K562 (cell line): ENCODE data around the gene CEP70. TPM values are rescaled to one million over a fixed set of nuclear protein-coding genes. Genes with fewer than 3 reads are reported as not detected.
A peak's percentile ranks its signal among the peaks of the same experiment; 100 is the strongest.

Experiments used
- DEAF1 ChIP-seq: fragments of 450-650 bp; formaldehyde crosslinking; IDR thresholded peaks from 2 replicates; pipeline ENCODE4 v1.4.0; 2020; ENCODE audit warnings: mild to moderate bottlenecking, moderate library complexity
- ELF2 ChIP-seq: fragments of 250-450 bp; sonication (Bioruptor Pico); IDR thresholded peaks from 2 replicates; pipeline ENCODE4 v1.5.0; 2021; ENCODE audit warnings: mild to moderate bottlenecking
- GMEB1 ChIP-seq: fragments of 250-450 bp; sonication (Bioruptor Pico); IDR thresholded peaks from 2 replicates; pipeline ENCODE4 v1.4.0; 2020; ENCODE audit warnings: mild to moderate bottlenecking
- ILK ChIP-seq: fragments of 450-650 bp; IDR thresholded peaks from 2 replicates; pipeline ENCODE4 v1.6.1; 2016; ENCODE audit warnings: missing genetic modification characterization, low read depth, mild to moderate bottlenecking, missing compliant biosample characterization, moderate library complexity, borderline replicate concordance
- KDM5B ChIP-seq: fragments of 200-600 bp; sonication (generic); IDR thresholded peaks from 2 replicates; pipeline ENCODE4 v1.6.1; 2012; ENCODE audit warnings: low read depth, mild to moderate bottlenecking, moderate library complexity, low read length, control low read depth, inconsistent platforms; ENCODE audit not compliant: insufficient replicate concordance
- MAFK ChIP-seq: IDR thresholded peaks from 2 replicates; pipeline ENCODE4 v1.6.1; 2011; ENCODE audit warnings: low read length, improper control_type of control experiment
- NFXL1 ChIP-seq: fragments of 450-650 bp; formaldehyde crosslinking; IDR thresholded peaks from 2 replicates; pipeline ENCODE4 v1.4.0; 2021; ENCODE audit warnings: mild to moderate bottlenecking
- POLR2AphosphoS5 ChIP-seq: IDR thresholded peaks from 2 replicates; pipeline ENCODE4 v1.6.1; 2011; ENCODE audit warnings: mild to moderate bottlenecking, low read depth, low read length, moderate library complexity; ENCODE audit not compliant: control insufficient read depth, insufficient read depth
- ZNF639 ChIP-seq, 2 experiments: fragments of 200-800 bp in 1 of 2; sonication (Bioruptor generic) in 1 of 2; sonication (generic) in 1 of 2; formaldehyde crosslinking in 1 of 2; IDR thresholded peaks in 1 of 2; conservative IDR thresholded peaks in 1 of 2; 2 replicates each; pipeline versions ENCODE4 v1.5.0 to v1.6.1; 2016 to 2020; ENCODE audit warnings: missing compliant biosample characterization in 1 of 2, missing genetic modification characterization in 1 of 2, missing genetic modification reagents in 1 of 2
- polyA plus RNA-seq, 8 experiments: library from polyadenylated mRNA; depleted of rRNA in 4 of 8; stranded (reverse) in 5 of 8; unstranded in 3 of 8; fragments of >200 nt; fragmentation: Nextera tagmentation in 2 of 8; fragmentation: Illumina TruSeq in 1 of 8; extraction: Ambion mirVana in 2 of 8; extraction: Trizol in 1 of 8; gene quantifications; 2 replicates each; pipeline versions ENCODE4 v1.2.1 to v1.2.3, GENCODE V29; 2011 to 2014; ENCODE audit warnings: inconsistent platforms in 1 of 8, missing spikeins in 1 of 8
- total RNA-seq, 7 experiments: library from RNA; depleted of rRNA in 6 of 7; stranded (reverse); fragments of >200 nt in 6 of 7; fragmentation: Illumina TruSeq in 2 of 7; extraction: Trizol in 2 of 7; gene quantifications; 2 replicates each; pipeline versions ENCODE4 v1.2.1 to v1.2.3, GENCODE V29; 2011 to 2021; ENCODE audit warnings: low replicate concordance in 1 of 7
- TF ChIP-seq, protein P1 (sequence below), 2 experiments: IDR thresholded peaks in 1 of 2; conservative IDR thresholded peaks in 1 of 2; 2 replicates each; pipeline ENCODE4 v1.6.1; 2016; ENCODE audit warnings: low read depth in 2 of 2, mild to moderate bottlenecking in 1 of 2, missing compliant biosample characterization in 1 of 2, missing genetic modification characterization in 1 of 2, moderate library complexity in 1 of 2
- TF ChIP-seq, protein P2 (sequence below): fragments of 250-450 bp; sonication (Bioruptor Pico); IDR thresholded peaks from 2 replicates; pipeline ENCODE4 v1.5.0; 2020; ENCODE audit warnings: mild to moderate bottlenecking, borderline replicate concordance
- TF ChIP-seq, protein P3 (sequence below): sonication (generic); formaldehyde crosslinking; IDR thresholded peaks from 2 replicates; pipeline ENCODE4 v1.8.0; 2022; ENCODE audit warnings: mild to moderate bottlenecking, missing genetic modification reagents

The CEP70 gene
- total and polyA plus RNA-seq, 9 of the 15 experiments (the other 6 are each of a cell fraction or from before 2014, with no cell fraction given), result 16.1 to 31.5 (median 23.4) TPM

- TF ChIP-seq, protein P1, sequence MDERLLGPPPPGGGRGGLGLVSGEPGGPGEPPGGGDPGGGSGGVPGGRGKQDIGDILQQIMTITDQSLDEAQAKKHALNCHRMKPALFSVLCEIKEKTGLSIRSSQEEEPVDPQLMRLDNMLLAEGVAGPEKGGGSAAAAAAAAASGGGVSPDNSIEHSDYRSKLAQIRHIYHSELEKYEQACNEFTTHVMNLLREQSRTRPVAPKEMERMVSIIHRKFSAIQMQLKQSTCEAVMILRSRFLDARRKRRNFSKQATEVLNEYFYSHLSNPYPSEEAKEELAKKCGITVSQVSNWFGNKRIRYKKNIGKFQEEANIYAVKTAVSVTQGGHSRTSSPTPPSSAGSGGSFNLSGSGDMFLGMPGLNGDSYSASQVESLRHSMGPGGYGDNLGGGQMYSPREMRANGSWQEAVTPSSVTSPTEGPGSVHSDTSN (CRISPR knock-in tag; IDR thresholded peaks at IDR 0.05; ENCODE audit: low read depth), result no peak
- TF ChIP-seq, protein P1 (tag; conservative IDR thresholded peaks at IDR 0.05; ENCODE audit: low read depth), result peak; percentile 59; the same call in 1 of the 2 replicates
- peak; percentile 74 for TF ChIP-seq POLR2AphosphoS5
- TF ChIP-seq, protein P2, sequence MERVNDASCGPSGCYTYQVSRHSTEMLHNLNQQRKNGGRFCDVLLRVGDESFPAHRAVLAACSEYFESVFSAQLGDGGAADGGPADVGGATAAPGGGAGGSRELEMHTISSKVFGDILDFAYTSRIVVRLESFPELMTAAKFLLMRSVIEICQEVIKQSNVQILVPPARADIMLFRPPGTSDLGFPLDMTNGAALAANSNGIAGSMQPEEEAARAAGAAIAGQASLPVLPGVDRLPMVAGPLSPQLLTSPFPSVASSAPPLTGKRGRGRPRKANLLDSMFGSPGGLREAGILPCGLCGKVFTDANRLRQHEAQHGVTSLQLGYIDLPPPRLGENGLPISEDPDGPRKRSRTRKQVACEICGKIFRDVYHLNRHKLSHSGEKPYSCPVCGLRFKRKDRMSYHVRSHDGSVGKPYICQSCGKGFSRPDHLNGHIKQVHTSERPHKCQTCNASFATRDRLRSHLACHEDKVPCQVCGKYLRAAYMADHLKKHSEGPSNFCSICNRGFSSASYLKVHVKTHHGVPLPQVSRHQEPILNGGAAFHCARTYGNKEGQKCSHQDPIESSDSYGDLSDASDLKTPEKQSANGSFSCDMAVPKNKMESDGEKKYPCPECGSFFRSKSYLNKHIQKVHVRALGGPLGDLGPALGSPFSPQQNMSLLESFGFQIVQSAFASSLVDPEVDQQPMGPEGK (CRISPR knock-in tag), result no peak
- TF ChIP-seq ZNF639 (CRISPR knock-in tag; conservative IDR thresholded peaks at IDR 0.05 in 1 of 2, IDR thresholded peaks at IDR 0.05 in 1 of 2), result peak in 1 of 2 experiments; percentile 58; a peak in 2 of 4 replicates
- peak; percentile 72 for TF ChIP-seq KDM5B
- TF ChIP-seq ILK (tag), result no peak
- no peak for TF ChIP-seq ELF2
- TF ChIP-seq, protein P3, sequence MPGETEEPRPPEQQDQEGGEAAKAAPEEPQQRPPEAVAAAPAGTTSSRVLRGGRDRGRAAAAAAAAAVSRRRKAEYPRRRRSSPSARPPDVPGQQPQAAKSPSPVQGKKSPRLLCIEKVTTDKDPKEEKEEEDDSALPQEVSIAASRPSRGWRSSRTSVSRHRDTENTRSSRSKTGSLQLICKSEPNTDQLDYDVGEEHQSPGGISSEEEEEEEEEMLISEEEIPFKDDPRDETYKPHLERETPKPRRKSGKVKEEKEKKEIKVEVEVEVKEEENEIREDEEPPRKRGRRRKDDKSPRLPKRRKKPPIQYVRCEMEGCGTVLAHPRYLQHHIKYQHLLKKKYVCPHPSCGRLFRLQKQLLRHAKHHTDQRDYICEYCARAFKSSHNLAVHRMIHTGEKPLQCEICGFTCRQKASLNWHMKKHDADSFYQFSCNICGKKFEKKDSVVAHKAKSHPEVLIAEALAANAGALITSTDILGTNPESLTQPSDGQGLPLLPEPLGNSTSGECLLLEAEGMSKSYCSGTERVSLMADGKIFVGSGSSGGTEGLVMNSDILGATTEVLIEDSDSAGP (CRISPR knock-in tag), result peak; percentile 27; the same call in 1 of the 2 replicates
- TF ChIP-seq NFXL1, result no peak
- TF ChIP-seq GMEB1 (CRISPR knock-in tag), result peak; percentile 52; the same call in 1 of the 2 replicates
- TF ChIP-seq MAFK, result peak; percentile 9; the same call in 1 of the 2 replicates
- peak; percentile 60 for TF ChIP-seq DEAF1
These were observed at the start of gene CEP70 (continued) for GRCh38 chr3:138594150-138594934.
